HUDEP-2 (cell line): ENCODE measurements around the gene SHISA9.

Source experiments
- DNase-seq, 76 experiments: peaks; one replicate each; lab custom pipeline; 2025; ENCODE audit not compliant: unreplicated experiment in 76 of 76; lab: John Stamatoyannopoulos, UW

The SHISA9 gene

GRCh38 chr16:13106464-13106863, 205.1 kb downstream of the SHISA9 start:
- no peak for DNase-seq

DNA sequence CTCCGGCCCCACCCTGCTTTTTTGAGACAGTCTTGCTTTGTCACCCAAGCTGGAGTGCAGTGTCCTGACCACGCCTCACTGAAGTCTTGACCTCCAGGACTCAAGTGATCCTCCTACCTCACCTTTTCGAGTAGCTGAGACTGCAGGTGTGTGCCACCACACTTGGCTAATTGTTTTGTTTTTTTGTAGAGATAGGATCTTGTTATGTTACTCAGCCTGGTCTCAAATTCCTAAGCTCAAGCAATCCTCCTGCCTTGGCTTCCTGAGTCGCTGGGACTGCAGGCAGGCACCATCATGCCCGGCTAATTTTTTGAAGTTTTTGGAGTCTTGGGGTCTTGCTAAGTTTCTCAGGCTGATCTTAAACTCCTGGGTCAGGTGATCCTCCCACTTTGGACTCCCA, 206.7 kb downstream of the SHISA9 start:
- no peak for DNase-seq

DNA sequence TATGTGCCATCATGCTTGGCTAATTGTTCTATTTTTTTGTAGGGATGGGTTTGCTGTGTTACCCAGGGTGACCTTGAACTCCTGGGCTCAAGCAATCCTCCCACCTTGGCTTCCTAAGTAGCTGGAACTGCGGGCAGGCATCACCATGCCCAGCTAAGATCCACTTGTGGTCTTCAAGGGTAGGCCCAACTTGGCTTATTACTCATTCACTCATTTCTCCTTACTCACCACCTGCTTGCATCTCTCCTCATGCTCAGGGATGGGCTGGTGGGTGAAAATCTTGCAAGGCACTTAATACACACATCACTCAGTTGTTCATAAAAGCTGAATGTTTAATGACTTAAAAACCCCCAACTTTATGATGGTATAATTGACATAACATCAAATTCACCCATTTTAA, 207.8 kb downstream of the SHISA9 start:
- no peak for DNase-seq

GRCh38 chr16:13110124-13110796, 208.9 kb downstream of the SHISA9 start:
- DNase-seq: no peak

- no peak for DNase-seq
Measured at GRCh38 chr16:13111747-13112146, 210.3 kb downstream of the SHISA9 start.

DNA sequence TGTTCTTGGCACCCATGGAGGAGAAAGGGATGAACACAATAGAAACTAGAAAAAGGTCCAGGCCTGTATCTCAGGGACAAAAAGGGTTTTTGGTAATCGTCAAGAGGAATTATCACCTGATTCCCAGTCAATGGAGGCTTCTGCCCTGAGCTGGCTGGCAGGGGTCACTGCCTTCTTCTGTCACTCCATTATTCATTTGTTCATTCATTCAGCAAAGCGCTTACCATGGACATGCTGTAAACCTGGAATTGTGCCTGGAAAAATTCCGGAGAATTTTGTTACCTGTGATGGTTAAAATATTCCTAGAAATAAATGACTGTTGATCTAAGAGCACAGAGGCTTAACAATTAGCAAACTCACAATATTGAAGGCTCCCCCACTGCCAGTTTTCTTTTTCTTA, 212.3 kb downstream of the SHISA9 start:
- no peak for DNase-seq

GRCh38 chr16:13118091-13118490, 216.7 kb downstream of the SHISA9 start:
- no peak for DNase-seq

DNA sequence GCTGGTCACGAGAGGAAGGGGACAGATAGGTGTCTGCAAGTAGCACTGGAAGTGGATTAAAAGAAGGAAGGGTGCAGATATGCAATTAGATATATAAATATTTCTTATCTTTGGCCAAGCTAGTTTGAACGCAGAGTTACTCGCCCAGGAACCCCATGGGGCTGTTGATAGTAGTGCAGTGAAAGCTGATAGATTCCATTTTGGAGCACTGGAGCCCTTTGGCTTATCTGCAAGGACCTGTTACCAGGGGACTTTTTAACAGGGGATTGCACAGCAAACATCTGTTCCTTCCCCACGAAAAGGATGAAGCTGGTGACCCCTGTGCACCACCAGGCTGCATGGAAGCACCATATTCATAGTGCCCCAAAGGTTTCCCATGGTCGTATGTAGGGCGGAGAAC, 218.7 kb downstream of the SHISA9 start:
- DNase-seq: no peak

GRCh38 chr16:13120557-13120956, 219.2 kb downstream of the SHISA9 start:
- no peak for DNase-seq

GRCh38 chr16:13123991-13124390, 222.6 kb downstream of the SHISA9 start:
- DNase-seq: no peak

DNA sequence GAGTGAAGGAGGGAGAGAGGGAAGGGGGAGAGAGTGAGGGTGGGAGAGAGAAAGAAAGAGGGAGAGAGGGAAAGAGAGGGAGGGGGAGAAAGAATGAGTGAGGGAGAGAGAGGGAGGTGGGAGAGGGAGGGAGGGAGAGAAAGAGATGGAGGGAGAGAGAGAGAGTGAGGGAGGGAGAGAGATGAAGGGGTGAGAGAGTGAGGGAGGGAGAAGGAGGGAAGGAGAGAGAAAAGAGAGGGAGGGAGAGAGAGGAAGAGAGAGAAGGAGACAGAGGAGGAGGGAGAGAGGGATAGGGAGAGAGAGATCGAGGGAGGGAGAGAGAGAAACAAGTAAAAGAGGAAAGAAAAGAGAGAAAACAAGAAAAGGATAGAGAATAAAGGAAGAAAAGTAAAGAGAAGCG, 225.7 kb downstream of the SHISA9 start:
- DNase-seq: no peak

DNA sequence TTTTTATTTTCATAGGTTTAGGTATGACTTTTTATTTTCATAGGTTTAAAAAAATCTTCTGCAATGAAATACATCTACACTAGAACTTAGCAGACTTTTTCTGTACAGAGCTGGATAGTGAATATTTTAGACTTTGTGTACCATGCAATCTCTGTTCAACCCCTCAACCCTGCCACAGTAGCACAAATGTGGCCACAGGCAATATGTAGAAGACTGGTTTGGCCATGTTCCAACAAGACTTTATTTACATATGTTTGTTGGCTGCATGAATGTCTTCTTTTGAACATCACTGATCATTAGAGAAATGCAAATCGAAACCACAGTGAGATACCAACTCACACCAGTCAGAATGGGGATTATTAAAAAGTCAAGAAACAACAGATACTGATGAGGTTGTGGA, 229.2 kb downstream of the SHISA9 start:
- DNase-seq: no peak

DNA sequence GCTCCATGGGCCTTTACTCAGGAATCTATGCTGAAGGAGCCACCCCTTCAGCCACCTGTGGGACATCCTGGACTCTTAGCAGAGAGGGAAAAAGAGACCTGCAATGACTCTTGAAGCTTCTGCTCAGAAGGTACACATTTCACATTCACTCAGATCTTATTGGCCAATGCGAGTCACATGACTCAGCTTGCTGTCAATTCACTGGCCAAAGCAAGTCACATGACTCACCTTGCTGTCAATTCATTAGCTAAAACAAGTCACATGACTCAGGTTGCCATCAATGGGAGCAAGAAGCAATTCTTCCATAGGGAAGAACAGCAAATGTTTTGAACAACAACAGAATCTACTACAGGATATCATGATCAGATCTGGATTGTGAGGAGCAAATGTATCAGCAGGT, 233.4 kb downstream of the SHISA9 start:
- DNase-seq: no peak

DNA sequence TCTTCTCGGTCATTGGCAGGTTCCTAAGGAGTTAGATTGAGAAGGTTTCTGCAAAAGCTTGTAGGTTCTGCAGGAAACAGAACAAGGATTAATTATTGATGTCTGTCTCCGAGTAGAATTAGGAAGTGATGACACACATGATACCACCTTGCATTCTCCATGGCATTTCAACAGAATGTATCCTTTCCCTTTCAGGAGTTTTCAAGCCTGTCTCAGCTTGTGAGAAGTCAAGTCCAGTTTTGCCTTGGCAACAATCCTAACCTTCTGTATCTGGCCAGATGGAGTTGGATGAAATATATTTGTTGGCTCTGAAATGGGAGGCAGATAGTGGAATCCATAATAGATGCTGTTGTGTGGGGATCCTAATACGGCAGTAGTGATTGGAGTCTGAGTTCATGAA, 235.5 kb downstream of the SHISA9 start:
- no peak for DNase-seq

- no peak for DNase-seq
Measured at GRCh38 chr16:13138528-13138927, 237.1 kb downstream of the SHISA9 start.

- DNase-seq: no peak
Measured at GRCh38 chr16:13139661-13140241, 238.4 kb downstream of the SHISA9 start.

DNA sequence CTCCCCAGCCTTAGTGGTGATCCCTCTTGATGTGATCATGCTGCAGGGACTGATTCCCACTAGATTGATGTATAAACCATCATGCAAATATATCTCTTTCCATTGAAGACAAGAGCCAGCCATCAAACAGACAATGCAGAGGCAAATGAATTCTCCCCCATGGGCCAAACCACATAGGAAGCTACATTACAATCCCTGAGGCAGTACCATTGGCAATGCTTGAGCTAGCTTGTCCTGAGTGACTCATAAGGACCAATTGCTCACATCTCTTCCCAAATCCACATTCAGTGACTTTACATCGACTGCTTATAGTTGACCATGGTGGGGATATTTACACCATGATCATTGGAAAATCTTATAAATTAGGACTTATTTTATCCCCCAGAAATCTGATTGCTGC, 242.2 kb downstream of the SHISA9 start:
- DNase-seq: no peak

GRCh38 chr16:13146829-13147228, 245.4 kb downstream of the SHISA9 start:
- no peak for DNase-seq

DNA sequence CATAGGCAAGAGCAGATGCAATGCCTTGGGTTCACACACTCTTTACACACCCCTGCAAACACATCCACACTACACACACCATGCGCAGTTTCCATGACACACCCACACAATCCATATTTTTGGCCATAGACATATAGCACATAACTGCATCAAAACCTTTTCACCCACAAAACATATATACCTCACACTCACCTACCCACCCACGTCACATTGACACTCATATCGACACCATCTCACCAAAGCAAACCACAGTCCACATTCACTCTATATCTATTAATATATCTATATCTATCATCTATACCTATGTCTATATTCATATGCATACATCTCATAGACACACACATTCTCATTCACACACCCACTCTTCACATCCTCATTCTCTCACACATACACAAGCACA, 246.9 kb downstream of the SHISA9 start:
- no peak for DNase-seq

DNA sequence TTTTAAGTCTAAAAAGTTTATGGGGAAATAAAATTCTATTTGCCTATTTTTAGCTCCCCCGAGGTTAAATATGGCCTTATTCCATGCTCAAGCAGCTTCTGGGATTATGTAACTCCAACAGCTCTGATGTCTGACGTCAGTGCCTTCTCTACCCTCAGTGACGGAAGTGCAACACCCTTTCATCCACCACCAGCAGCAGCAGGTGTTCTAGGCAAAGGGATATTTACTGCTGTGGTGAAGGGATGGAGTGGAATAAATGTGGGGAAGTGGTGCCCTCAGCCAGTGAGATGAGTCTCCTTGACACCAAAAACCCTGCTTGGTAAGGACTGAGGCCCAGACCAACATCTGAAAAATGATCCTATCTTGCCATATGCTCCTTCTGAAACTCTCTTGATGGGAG, 247.4 kb downstream of the SHISA9 start:
- DNase-seq: no peak

- no peak for DNase-seq
Measured at GRCh38 chr16:13150181-13150885, 248.9 kb downstream of the SHISA9 start.

DNA sequence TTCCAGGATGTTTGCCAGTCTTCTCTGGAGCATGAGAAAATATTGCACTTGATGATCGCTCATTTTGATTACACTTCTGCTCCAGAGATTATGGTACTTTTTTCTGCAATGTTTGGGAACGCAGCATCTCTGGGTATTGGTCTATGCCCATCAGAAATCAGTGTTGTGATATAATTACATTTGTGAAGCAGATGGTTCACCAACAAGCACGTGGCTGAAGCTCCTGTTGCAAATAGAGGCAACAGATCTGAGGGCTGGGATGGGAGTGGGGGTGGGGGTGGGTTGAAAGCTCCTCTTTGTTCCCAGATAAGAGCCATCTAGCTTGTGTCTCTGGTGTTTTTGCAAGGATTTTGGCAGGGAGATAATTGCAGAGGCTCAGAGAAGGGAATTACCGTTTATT, 252.3 kb downstream of the SHISA9 start:
- no peak for DNase-seq
